ENCODE data around the gene TRIM73.
"Not testable (repeated sequence)": the region's sequence is repeated elsewhere in the genome, so short reads cannot be mapped to it uniquely, and the experiment has no call there.

- TF ChIP-seq CTCF (IDR thresholded peaks at IDR 0.05; ENCODE audit: insufficient read depth, low read length, poor library complexity, severe bottlenecking); EZH2phosphoT487 (conservative IDR thresholded peaks at IDR 0.05; ENCODE audit: low read length): not testable (repeated sequence)
Observed at GRCh38 chr7:75421798-75422710, 26.6 kb downstream of the TRIM73 start.

Data from SU-DHL-6 (cell line).